ENCODE data around the gene SLC30A7. TPM values are rescaled to one million over a fixed set of nuclear protein-coding genes. Genes with fewer than 3 reads are reported as not detected.

SLC30A7 gene
- polyA plus RNA-seq, 4 donors = 2.0 to 22.1 (median 4.0) TPM

DNA sequence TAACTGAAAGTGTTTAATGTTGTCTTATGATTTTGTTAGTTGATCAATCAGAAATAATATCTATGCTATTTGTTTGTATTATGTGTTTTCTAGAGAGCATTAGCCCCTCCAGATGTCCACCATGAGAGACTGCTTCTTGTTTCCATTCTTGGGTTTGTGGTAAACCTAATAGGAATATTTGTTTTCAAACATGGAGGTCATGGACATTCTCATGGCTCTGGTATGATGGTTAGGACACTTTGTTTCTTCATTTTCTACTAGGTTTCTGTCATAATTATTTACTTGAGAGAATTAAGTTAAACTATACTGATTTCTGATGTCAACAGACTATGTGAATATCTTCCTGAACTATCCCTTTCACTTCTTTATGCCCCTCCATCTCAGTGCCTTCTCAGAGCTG, 16.1 kb downstream of the SLC30A7 start:
- FAIRE-seq (no peak), DNase-seq (no peak)
- Histone ChIP-seq H3K27me3 (ENCODE audit: control insufficient read depth in 3 of 3, insufficient read depth in 3 of 3, low read length in 3 of 3) (no peaks in the 10 kb centered on the region), H3K4me1 (ENCODE audit: control insufficient read depth in 3 of 3, insufficient read depth in 2 of 3, low read depth in 1 of 3, low read length in 2 of 3) (no peaks in the 10 kb centered on the region), H3K27ac (ENCODE audit: low read depth in 1 of 3, low read length in 2 of 3) (no peak overlapping the region), H3K4me3 (ENCODE audit: low read depth in 1 of 3, low read length in 3 of 3) (no peak overlapping the region), H3K36me3 (ENCODE audit: control insufficient read depth in 3 of 3, insufficient read depth in 2 of 3, low read depth in 1 of 3, low read length in 3 of 3) (peaks cover 9 to 14% (median 13%) of the 10 kb centered on the region in 3 donors), H3K9me3 (ENCODE audit: control insufficient read depth in 2 of 2, insufficient read depth in 1 of 2, low read depth in 1 of 2, low read length in 1 of 2) (no peaks in the 10 kb centered on the region)

DNA sequence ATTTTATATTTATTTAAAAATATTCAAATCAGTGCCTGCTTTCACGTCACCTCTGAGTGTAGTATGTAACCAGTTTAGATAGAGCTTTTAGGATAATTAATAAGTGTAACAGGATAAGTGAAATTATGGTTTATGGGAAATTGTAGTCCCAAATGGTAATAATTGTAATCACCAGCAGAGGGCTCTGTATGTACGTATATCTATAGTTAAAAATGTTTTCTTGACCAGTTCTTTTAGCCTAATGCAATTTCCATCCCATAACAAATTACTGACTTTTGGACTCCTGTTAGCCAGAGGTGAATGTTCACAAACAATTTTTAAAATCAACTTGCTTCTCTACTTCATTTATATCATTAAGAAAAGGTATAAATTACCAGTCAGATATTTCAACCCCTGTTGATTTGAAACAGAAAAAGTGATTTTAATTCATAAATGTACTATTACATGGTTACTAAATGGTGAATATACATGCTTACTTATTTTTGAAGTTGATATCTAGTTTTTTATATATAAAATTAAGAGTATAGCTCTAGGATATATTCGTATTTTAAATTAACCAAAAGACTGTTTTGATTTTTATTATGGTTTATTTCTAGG, 25.3 kb downstream of the SLC30A7 start:
- peak; percentile 92 for FAIRE-seq
- no peaks in the 10 kb centered on the region for H3K27me3 ChIP-seq (ENCODE audit: control insufficient read depth in 3 of 3, insufficient read depth in 3 of 3, low read length in 3 of 3)
- no peak overlapping the region for H3K27ac ChIP-seq (ENCODE audit: low read depth in 1 of 3, low read length in 2 of 3)
- no peaks in the 10 kb centered on the region for H3K9me3 ChIP-seq (ENCODE audit: control insufficient read depth in 2 of 2, insufficient read depth in 1 of 2, low read depth in 1 of 2, low read length in 1 of 2)
- 38 to 40% (median 39%) methylated on average over 3 of the region's 3 CpGs for WGBS, 3 donors
- H3K36me3 ChIP-seq (ENCODE audit: control insufficient read depth in 3 of 3, insufficient read depth in 2 of 3, low read depth in 1 of 3, low read length in 3 of 3) = peaks cover 3 to 6% (median 6%) of the 10 kb centered on the region in 3 donors
- peak; percentile 57 to 67 for DNase-seq
- H3K4me3 ChIP-seq (ENCODE audit: low read depth in 1 of 3, low read length in 3 of 3) = no peak overlapping the region
- no peaks in the 10 kb centered on the region for H3K4me1 ChIP-seq (ENCODE audit: control insufficient read depth in 3 of 3, insufficient read depth in 2 of 3, low read depth in 1 of 3, low read length in 2 of 3)

DNA sequence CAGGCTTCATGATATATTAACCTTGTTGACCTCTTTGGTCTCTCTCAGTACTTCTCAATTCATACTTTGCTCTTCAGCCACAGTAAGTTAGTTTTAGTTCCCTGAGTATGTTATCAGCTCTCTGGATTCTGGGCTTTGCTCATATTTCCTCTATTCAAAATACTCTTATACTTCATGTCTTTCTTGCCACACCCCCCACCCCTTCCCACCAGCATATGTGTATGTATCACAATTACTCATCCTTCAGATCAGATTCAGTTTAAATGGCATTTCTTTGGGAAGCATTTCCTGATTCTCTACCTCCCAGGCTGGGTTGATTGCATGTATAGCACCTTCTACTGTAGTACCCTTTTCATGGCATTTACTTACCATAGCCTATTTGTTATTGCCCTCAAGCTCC, 28.3 kb downstream of the SLC30A7 start:
- FAIRE-seq = no peak
- Histone ChIP-seq H3K27ac (ENCODE audit: low read depth in 1 of 3, low read length in 2 of 3) (no peak overlapping the region), H3K27me3 (ENCODE audit: control insufficient read depth in 3 of 3, insufficient read depth in 3 of 3, low read length in 3 of 3) (no peaks in the 10 kb centered on the region), H3K36me3 (ENCODE audit: control insufficient read depth in 3 of 3, insufficient read depth in 2 of 3, low read depth in 1 of 3, low read length in 3 of 3) (peaks cover 0 to 8% (median 4%) of the 10 kb centered on the region in 3 donors), H3K4me1 (ENCODE audit: control insufficient read depth in 3 of 3, insufficient read depth in 2 of 3, low read depth in 1 of 3, low read length in 2 of 3) (no peaks in the 10 kb centered on the region), H3K9me3 (ENCODE audit: control insufficient read depth in 2 of 2, insufficient read depth in 1 of 2, low read depth in 1 of 2, low read length in 1 of 2) (no peaks in the 10 kb centered on the region), H3K4me3 (ENCODE audit: low read depth in 1 of 3, low read length in 3 of 3) (no peak overlapping the region)
- no peak for DNase-seq

DNA sequence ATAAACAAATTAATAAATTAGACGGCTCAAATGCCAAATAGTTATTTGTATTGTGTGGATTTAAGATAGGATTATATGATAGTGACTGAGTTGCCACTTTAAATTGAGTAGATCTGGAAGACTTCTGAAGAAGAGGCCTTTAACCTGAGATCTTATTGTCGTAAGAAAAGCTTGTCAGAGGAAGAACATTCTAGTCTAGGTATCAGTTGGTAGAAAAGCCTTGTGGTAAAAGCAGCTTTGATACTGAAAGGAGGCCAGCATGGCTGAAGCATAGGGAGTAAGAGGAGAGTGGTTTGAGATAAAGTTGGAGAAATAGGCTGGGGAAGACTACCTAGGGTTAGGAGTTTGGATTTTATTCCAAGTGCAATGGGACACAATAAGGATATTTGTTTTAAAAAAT, 29.1 kb downstream of the SLC30A7 start:
- Histone ChIP-seq H3K4me1 (ENCODE audit: control insufficient read depth in 3 of 3, insufficient read depth in 2 of 3, low read depth in 1 of 3, low read length in 2 of 3) (no peaks in the 10 kb centered on the region), H3K36me3 (ENCODE audit: control insufficient read depth in 3 of 3, insufficient read depth in 2 of 3, low read depth in 1 of 3, low read length in 3 of 3) (peaks cover 0 to 8% (median 4%) of the 10 kb centered on the region in 3 donors), H3K4me3 (ENCODE audit: low read depth in 1 of 3, low read length in 3 of 3) (no peak overlapping the region), H3K27ac (ENCODE audit: low read depth in 1 of 3, low read length in 2 of 3) (no peak overlapping the region), H3K27me3 (ENCODE audit: control insufficient read depth in 3 of 3, insufficient read depth in 3 of 3, low read length in 3 of 3) (no peaks in the 10 kb centered on the region), H3K9me3 (ENCODE audit: control insufficient read depth in 2 of 2, insufficient read depth in 1 of 2, low read depth in 1 of 2, low read length in 1 of 2) (no peaks in the 10 kb centered on the region)
- WGBS, 3 donors = 71 to 88% (median 86%) methylated on average over 2 of the region's 2 CpGs
- DNase-seq (no peak), FAIRE-seq (no peak)

DNA sequence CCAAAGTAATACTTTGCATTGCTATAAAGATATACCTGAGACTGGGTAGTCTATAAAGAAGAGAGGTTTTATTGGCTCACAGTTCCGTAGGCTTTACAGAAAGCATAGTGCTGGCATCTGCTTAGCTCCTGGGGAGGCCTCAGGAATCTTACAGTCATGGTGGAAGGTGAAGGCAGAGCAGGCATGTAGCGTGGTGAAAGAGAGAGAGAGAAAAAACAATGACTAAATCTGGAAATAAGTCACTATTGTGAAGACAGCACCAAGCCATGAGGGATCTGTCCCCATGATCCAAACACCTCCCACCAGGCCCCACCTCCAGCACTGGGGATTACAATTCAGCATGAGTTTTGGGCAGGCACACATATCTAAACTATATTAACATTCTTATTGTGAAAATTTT, 30.4 kb downstream of the SLC30A7 start:
- Histone ChIP-seq H3K27ac (ENCODE audit: low read depth in 1 of 3, low read length in 2 of 3) (no peak overlapping the region), H3K27me3 (ENCODE audit: control insufficient read depth in 3 of 3, insufficient read depth in 3 of 3, low read length in 3 of 3) (no peaks in the 10 kb centered on the region), H3K4me3 (ENCODE audit: low read depth in 1 of 3, low read length in 3 of 3) (no peak overlapping the region), H3K36me3 (ENCODE audit: control insufficient read depth in 3 of 3, insufficient read depth in 2 of 3, low read depth in 1 of 3, low read length in 3 of 3) (peaks cover 0 to 8% (median 4%) of the 10 kb centered on the region in 3 donors), H3K4me1 (ENCODE audit: control insufficient read depth in 3 of 3, insufficient read depth in 2 of 3, low read depth in 1 of 3, low read length in 2 of 3) (no peaks in the 10 kb centered on the region), H3K9me3 (ENCODE audit: control insufficient read depth in 2 of 2, insufficient read depth in 1 of 2, low read depth in 1 of 2, low read length in 1 of 2) (no peaks in the 10 kb centered on the region)
- WGBS, 3 donors = 98 to 100% (median 98%) methylated on average over 2 of the region's 2 CpGs
- no peak for FAIRE-seq
- no peak for DNase-seq

DNA sequence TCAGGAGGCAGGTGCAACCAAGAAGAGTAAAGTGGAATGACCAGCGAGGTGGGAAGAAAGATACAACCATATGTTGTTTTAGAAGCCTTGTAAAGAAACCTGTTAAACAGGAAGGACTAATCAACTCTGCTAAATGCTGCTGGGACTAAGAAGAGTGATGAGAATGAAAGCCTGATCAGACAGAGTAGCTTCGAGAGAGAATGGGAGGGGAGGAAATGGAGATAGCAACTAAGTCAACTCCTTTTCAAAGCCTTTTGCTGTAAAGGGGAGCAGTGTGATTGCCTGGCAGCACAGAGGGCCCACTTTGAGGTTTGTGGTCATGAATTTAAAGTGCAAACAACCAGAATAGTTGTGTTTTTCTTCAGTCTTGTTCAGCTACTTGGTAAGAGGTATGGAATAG, 31.4 kb downstream of the SLC30A7 start:
- Histone ChIP-seq H3K4me3 (ENCODE audit: low read depth in 1 of 3, low read length in 3 of 3) (no peak overlapping the region), H3K36me3 (ENCODE audit: control insufficient read depth in 3 of 3, insufficient read depth in 2 of 3, low read depth in 1 of 3, low read length in 3 of 3) (peaks cover 0 to 3% (median 2%) of the 10 kb centered on the region in 3 donors), H3K4me1 (ENCODE audit: control insufficient read depth in 3 of 3, insufficient read depth in 2 of 3, low read depth in 1 of 3, low read length in 2 of 3) (no peaks in the 10 kb centered on the region), H3K27ac (ENCODE audit: low read depth in 1 of 3, low read length in 2 of 3) (no peak overlapping the region), H3K27me3 (ENCODE audit: control insufficient read depth in 3 of 3, insufficient read depth in 3 of 3, low read length in 3 of 3) (no peaks in the 10 kb centered on the region), H3K9me3 (ENCODE audit: control insufficient read depth in 2 of 2, insufficient read depth in 1 of 2, low read depth in 1 of 2, low read length in 1 of 2) (no peaks in the 10 kb centered on the region)
- 32 to 46% (median 43%) methylated on average over 2 of the region's 2 CpGs for WGBS, 3 donors
- peak in 1 of 2 donors; percentile 30 for DNase-seq
- no peak for FAIRE-seq

DNA sequence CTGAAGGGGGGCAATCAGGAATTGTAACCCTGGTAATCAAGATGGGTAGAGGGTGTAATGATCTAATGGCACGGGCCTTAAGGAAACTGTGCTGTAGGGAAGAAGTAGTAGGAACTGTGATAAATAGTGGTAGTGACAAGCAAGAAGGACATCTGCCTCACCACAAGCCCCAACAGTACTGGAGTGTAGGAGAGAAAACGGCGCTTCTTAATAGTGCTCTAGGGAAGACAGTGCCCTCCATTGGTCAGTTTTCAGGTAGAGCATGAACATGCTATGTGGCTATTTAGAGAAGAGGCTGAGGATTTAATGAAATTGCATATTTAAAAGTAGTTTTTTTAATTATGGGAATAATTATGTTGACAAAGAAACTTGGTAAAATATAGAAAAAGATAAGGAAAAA, 32.2 kb downstream of the SLC30A7 start:
- peaks cover 0 to 3% (median 2%) of the 10 kb centered on the region in 3 donors for H3K36me3 ChIP-seq (ENCODE audit: control insufficient read depth in 3 of 3, insufficient read depth in 2 of 3, low read depth in 1 of 3, low read length in 3 of 3)
- FAIRE-seq = no peak

DNA sequence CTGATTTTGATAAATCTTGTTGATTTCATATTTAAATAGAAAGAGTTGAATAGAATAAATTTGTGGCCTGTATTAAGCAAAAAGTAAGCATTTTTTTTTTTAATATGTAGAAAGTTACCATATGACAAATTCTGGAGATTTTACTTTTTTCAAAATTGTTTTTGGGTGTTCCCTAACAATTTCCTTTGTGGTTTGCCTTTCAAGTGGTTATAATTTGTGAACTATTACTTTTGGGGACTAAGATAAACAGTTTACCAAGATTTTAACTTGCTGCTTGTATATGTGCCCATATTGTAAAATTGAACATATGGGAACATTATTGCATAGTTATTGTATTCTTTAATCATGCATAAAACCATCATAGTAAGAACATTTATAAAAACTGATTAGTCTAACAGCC, 34.6 kb downstream of the SLC30A7 start:
- FAIRE-seq = peak; percentile 26

More for the DNA sequence above, 32.2 kb downstream of the SLC30A7 start:
- H3K9me3 ChIP-seq (ENCODE audit: control insufficient read depth in 2 of 2, insufficient read depth in 1 of 2, low read depth in 1 of 2, low read length in 1 of 2) = no peaks in the 10 kb centered on the region
- 77 to 92% (median 89%) methylated on average over 3 of the region's 3 CpGs for WGBS, 3 donors
- H3K4me3 ChIP-seq (ENCODE audit: low read depth in 1 of 3, low read length in 3 of 3) = no peak overlapping the region
- no peaks in the 10 kb centered on the region for H3K27me3 ChIP-seq (ENCODE audit: control insufficient read depth in 3 of 3, insufficient read depth in 3 of 3, low read length in 3 of 3)
- H3K27ac ChIP-seq (ENCODE audit: low read depth in 1 of 3, low read length in 2 of 3) = no peak overlapping the region
- H3K4me1 ChIP-seq (ENCODE audit: control insufficient read depth in 3 of 3, insufficient read depth in 2 of 3, low read depth in 1 of 3, low read length in 2 of 3) = no peaks in the 10 kb centered on the region
- DNase-seq = no peak

DNA sequence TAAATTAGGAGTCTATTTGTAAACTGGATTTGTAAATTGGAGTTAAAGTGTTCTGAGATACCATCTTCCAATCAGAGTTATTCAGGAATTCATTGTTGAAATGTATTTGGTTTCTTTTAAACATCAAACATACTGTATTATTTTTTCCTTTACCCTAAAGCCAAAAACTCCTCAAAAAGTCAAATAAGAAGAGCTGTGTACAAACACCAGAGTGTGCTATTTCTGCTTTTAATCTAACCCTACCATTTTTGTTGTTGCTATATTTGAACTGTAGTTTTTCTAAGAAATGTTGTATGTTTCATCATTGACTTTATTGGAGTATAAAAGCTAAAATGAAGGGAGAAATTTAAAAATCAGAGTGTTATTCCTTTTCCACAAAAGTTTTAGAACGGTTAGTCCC, 35.8 kb downstream of the SLC30A7 start:
- FAIRE-seq = no peak

More for the DNA sequence above, 34.6 kb downstream of the SLC30A7 start:
- H3K9me3 ChIP-seq (ENCODE audit: control insufficient read depth in 2 of 2, insufficient read depth in 1 of 2, low read depth in 1 of 2, low read length in 1 of 2) = no peaks in the 10 kb centered on the region
- no peaks in the 10 kb centered on the region for H3K4me1 ChIP-seq (ENCODE audit: control insufficient read depth in 3 of 3, insufficient read depth in 2 of 3, low read depth in 1 of 3, low read length in 2 of 3)
- H3K4me3 ChIP-seq (ENCODE audit: low read depth in 1 of 3, low read length in 3 of 3) = no peak overlapping the region
- H3K27me3 ChIP-seq (ENCODE audit: control insufficient read depth in 3 of 3, insufficient read depth in 3 of 3, low read length in 3 of 3) = no peaks in the 10 kb centered on the region
- DNase-seq = no peak
- H3K36me3 ChIP-seq (ENCODE audit: control insufficient read depth in 3 of 3, insufficient read depth in 2 of 3, low read depth in 1 of 3, low read length in 3 of 3) = peaks cover 0 to 3% (median 2%) of the 10 kb centered on the region in 3 donors
- H3K27ac ChIP-seq (ENCODE audit: low read depth in 1 of 3, low read length in 2 of 3) = no peak overlapping the region

More for the DNA sequence above, 35.8 kb downstream of the SLC30A7 start:
- H3K27ac ChIP-seq (ENCODE audit: low read depth in 1 of 3, low read length in 2 of 3) = no peak overlapping the region
- H3K36me3 ChIP-seq (ENCODE audit: control insufficient read depth in 3 of 3, insufficient read depth in 2 of 3, low read depth in 1 of 3, low read length in 3 of 3) = no peaks in the 10 kb centered on the region
- DNase-seq = no peak
- no peaks in the 10 kb centered on the region for H3K9me3 ChIP-seq (ENCODE audit: control insufficient read depth in 2 of 2, insufficient read depth in 1 of 2, low read depth in 1 of 2, low read length in 1 of 2)
- no peaks in the 10 kb centered on the region for H3K4me1 ChIP-seq (ENCODE audit: control insufficient read depth in 3 of 3, insufficient read depth in 2 of 3, low read depth in 1 of 3, low read length in 2 of 3)
- H3K27me3 ChIP-seq (ENCODE audit: control insufficient read depth in 3 of 3, insufficient read depth in 3 of 3, low read length in 3 of 3) = no peaks in the 10 kb centered on the region
- no peak overlapping the region for H3K4me3 ChIP-seq (ENCODE audit: low read depth in 1 of 3, low read length in 3 of 3)
- WGBS, 3 donors = 88 to 94% (median 90%) methylated on average over 1 of the region's 1 CpG

All from small intestine (tissue), 7 donors.